Activated naive CD8-positive, alpha-beta T cell treated with anti-CD3 and anti-CD28 coated beads, Interleukin-2, amount 50 U/mL, for 24 hours (primary cell): ENCODE results near the gene CERS6.

Source experiments
- ATAC-seq: fragments of 150-1000 bp; cut with Tn5 transposase; one replicate; pipeline ENCODE4 v1.10.0; 2021
- DNase-seq: peaks from one replicate; pipeline ENCODE4 v3.0.0; 2021
- H3K27ac Mint-ChIP-seq: one replicate; pipeline ENCODE4 v1.8.0; 2021; ENCODE audit warnings: mild to moderate bottlenecking, mixed read lengths
- H3K27me3 Mint-ChIP-seq: one replicate; pipeline ENCODE4 v1.8.0; 2021; ENCODE audit warnings: mixed read lengths
- H3K36me3 Mint-ChIP-seq: one replicate; pipeline ENCODE4 v1.8.0; 2021; ENCODE audit warnings: low read depth, mixed read lengths
- H3K4me1 Mint-ChIP-seq: one replicate; pipeline ENCODE4 v1.8.0; 2021; ENCODE audit warnings: mixed read lengths
- H3K4me3 Mint-ChIP-seq: one replicate; pipeline ENCODE4 v1.8.0; 2021; ENCODE audit warnings: mild to moderate bottlenecking, moderate library complexity, mixed read lengths
- H3K9me3 Mint-ChIP-seq: one replicate; pipeline ENCODE4 v1.8.0; 2021; ENCODE audit warnings: mixed read lengths

The CERS6 gene

GRCh38 chr2:168454737-168455644, 1.1 kb upstream of the CERS6 start:
- DNase-seq (no peak), ATAC-seq (peak; percentile 30)
- no peak overlapping the region for H3K27ac Mint-ChIP-seq
- H3K4me3 Mint-ChIP-seq: no peak overlapping the region
- H3K4me1 Mint-ChIP-seq: peaks cover 35% of the 10 kb centered on the region
- H3K36me3 Mint-ChIP-seq: no peaks in the 10 kb centered on the region
- no peaks in the 10 kb centered on the region for H3K9me3 Mint-ChIP-seq
- no peaks in the 10 kb centered on the region for H3K27me3 Mint-ChIP-seq

- DNase-seq (peak; percentile 59), ATAC-seq (peak; percentile 31)
- H3K27ac Mint-ChIP-seq: peak overlapping the region; percentile 80
- no peaks in the 10 kb centered on the region for H3K9me3 Mint-ChIP-seq
- peaks cover 1% of the 10 kb centered on the region for H3K36me3 Mint-ChIP-seq
- peak overlapping the region; percentile 90 for H3K4me3 Mint-ChIP-seq
- H3K4me1 Mint-ChIP-seq: peaks cover 43% of the 10 kb centered on the region
- no peaks in the 10 kb centered on the region for H3K27me3 Mint-ChIP-seq
These were observed 583 bp downstream of the CERS6 start for GRCh38 chr2:168456521-168457189.

GRCh38 chr2:168457190-168457895, 1.3 kb downstream of the CERS6 start:
- Mint-ChIP-seq H3K27ac (peak overlapping the region; percentile 80), H3K36me3 (peaks cover 7% of the 10 kb centered on the region), H3K27me3 (no peaks in the 10 kb centered on the region), H3K4me3 (peak overlapping the region; percentile 90), H3K9me3 (no peaks in the 10 kb centered on the region), H3K4me1 (peaks cover 44% of the 10 kb centered on the region)
- DNase-seq: no peak
- ATAC-seq: no peak

- Mint-ChIP-seq H3K27me3 (no peaks in the 10 kb centered on the region), H3K36me3 (peaks cover 8% of the 10 kb centered on the region), H3K4me1 (peaks cover 47% of the 10 kb centered on the region), H3K9me3 (no peaks in the 10 kb centered on the region), H3K27ac (no peak overlapping the region), H3K4me3 (peak overlapping the region; percentile 90)
- no peak for DNase-seq
- ATAC-seq: no peak
These were observed 2.1 kb downstream of the CERS6 start for GRCh38 chr2:168458139-168458538.

GRCh38 chr2:168459256-168459655, 3.2 kb downstream of the CERS6 start:
- Mint-ChIP-seq H3K27ac (no peak overlapping the region), H3K27me3 (no peaks in the 10 kb centered on the region), H3K4me3 (no peak overlapping the region), H3K4me1 (peaks cover 47% of the 10 kb centered on the region), H3K36me3 (peaks cover 8% of the 10 kb centered on the region), H3K9me3 (no peaks in the 10 kb centered on the region)
- ATAC-seq (no peak), DNase-seq (no peak)

GRCh38 chr2:168460571-168460970, 4.5 kb downstream of the CERS6 start:
- Mint-ChIP-seq H3K27ac (no peak overlapping the region), H3K9me3 (no peaks in the 10 kb centered on the region), H3K27me3 (no peaks in the 10 kb centered on the region), H3K36me3 (peaks cover 8% of the 10 kb centered on the region), H3K4me3 (no peak overlapping the region), H3K4me1 (peaks cover 59% of the 10 kb centered on the region)
- DNase-seq (no peak), ATAC-seq (no peak)

GRCh38 chr2:168461178-168461941, 5.3 kb downstream of the CERS6 start:
- H3K27ac Mint-ChIP-seq: no peak overlapping the region
- no peak for DNase-seq

GRCh38 chr2:168461942-168462331, 5.9 kb downstream of the CERS6 start:
- H3K27me3 Mint-ChIP-seq: no peaks in the 10 kb centered on the region
- no peak overlapping the region for H3K4me3 Mint-ChIP-seq
- ATAC-seq: no peak
- H3K27ac Mint-ChIP-seq: no peak overlapping the region
- H3K4me1 Mint-ChIP-seq: peaks cover 73% of the 10 kb centered on the region
- H3K9me3 Mint-ChIP-seq: no peaks in the 10 kb centered on the region
- H3K36me3 Mint-ChIP-seq: peaks cover 8% of the 10 kb centered on the region
- no peak for DNase-seq

More at GRCh38 chr2:168461178-168461941, 5.3 kb downstream of the CERS6 start:
- no peaks in the 10 kb centered on the region for H3K9me3 Mint-ChIP-seq
- no peak for ATAC-seq
- H3K4me3 Mint-ChIP-seq: no peak overlapping the region
- H3K36me3 Mint-ChIP-seq: peaks cover 8% of the 10 kb centered on the region
- no peaks in the 10 kb centered on the region for H3K27me3 Mint-ChIP-seq
- H3K4me1 Mint-ChIP-seq: peaks cover 67% of the 10 kb centered on the region

GRCh38 chr2:168462543-168463045, 6.5 kb downstream of the CERS6 start:
- no peak overlapping the region for H3K4me3 Mint-ChIP-seq
- H3K36me3 Mint-ChIP-seq: peaks cover 8% of the 10 kb centered on the region
- no peaks in the 10 kb centered on the region for H3K27me3 Mint-ChIP-seq
- H3K9me3 Mint-ChIP-seq: no peaks in the 10 kb centered on the region
- ATAC-seq: no peak
- H3K27ac Mint-ChIP-seq: no peak overlapping the region
- DNase-seq: no peak
- H3K4me1 Mint-ChIP-seq: peaks cover 76% of the 10 kb centered on the region

- Mint-ChIP-seq H3K4me1 (peaks cover 75% of the 10 kb centered on the region), H3K4me3 (no peak overlapping the region), H3K27ac (peak overlapping the region; percentile 12), H3K9me3 (no peaks in the 10 kb centered on the region), H3K27me3 (no peaks in the 10 kb centered on the region), H3K36me3 (peaks cover 8% of the 10 kb centered on the region)
- DNase-seq: no peak
- peak; percentile 74 for ATAC-seq
These were observed 9.5 kb downstream of the CERS6 start for GRCh38 chr2:168465594-168465993.

GRCh38 chr2:168466190-168466737, 10.2 kb downstream of the CERS6 start:
- DNase-seq (no peak), ATAC-seq (no peak)
- H3K9me3 Mint-ChIP-seq: no peaks in the 10 kb centered on the region
- H3K4me3 Mint-ChIP-seq: peak overlapping the region; percentile 19
- H3K36me3 Mint-ChIP-seq: peaks cover 6% of the 10 kb centered on the region
- H3K27ac Mint-ChIP-seq: peak overlapping the region; percentile 43
- no peaks in the 10 kb centered on the region for H3K27me3 Mint-ChIP-seq
- H3K4me1 Mint-ChIP-seq: peaks cover 71% of the 10 kb centered on the region

GRCh38 chr2:168466834-168467565, 10.9 kb downstream of the CERS6 start:
- Mint-ChIP-seq H3K27ac (peak overlapping the region; percentile 43), H3K9me3 (no peaks in the 10 kb centered on the region), H3K4me1 (peaks cover 64% of the 10 kb centered on the region), H3K4me3 (peak overlapping the region; percentile 19), H3K27me3 (no peaks in the 10 kb centered on the region), H3K36me3 (peaks cover 6% of the 10 kb centered on the region)
- no peak for DNase-seq
- peak; percentile 45 for ATAC-seq

- no peaks in the 10 kb centered on the region for H3K9me3 Mint-ChIP-seq
- ATAC-seq: no peak
- no peak overlapping the region for H3K27ac Mint-ChIP-seq
- DNase-seq: no peak
- no peak overlapping the region for H3K4me3 Mint-ChIP-seq
- H3K4me1 Mint-ChIP-seq: peaks cover 64% of the 10 kb centered on the region
- H3K27me3 Mint-ChIP-seq: no peaks in the 10 kb centered on the region
- peaks cover 2% of the 10 kb centered on the region for H3K36me3 Mint-ChIP-seq
These were observed 11.7 kb downstream of the CERS6 start for GRCh38 chr2:168467729-168468128.
